HG02885 (cell line): ENCODE results near the gene KRT33A.
"Not testable (repeated sequence)": the region's sequence is repeated elsewhere in the genome, so short reads cannot be mapped to it uniquely, and the experiment has no call there.

ENCODE experiments used
- ATAC-seq: cut with Tn5 transposase; IDR thresholded peaks from one replicate; pipeline ENCODE4 v1.9.1; 2021; ENCODE audit warnings: mild to moderate bottlenecking; ENCODE audit not compliant: unreplicated experiment, poor library complexity

The KRT33A gene

DNA sequence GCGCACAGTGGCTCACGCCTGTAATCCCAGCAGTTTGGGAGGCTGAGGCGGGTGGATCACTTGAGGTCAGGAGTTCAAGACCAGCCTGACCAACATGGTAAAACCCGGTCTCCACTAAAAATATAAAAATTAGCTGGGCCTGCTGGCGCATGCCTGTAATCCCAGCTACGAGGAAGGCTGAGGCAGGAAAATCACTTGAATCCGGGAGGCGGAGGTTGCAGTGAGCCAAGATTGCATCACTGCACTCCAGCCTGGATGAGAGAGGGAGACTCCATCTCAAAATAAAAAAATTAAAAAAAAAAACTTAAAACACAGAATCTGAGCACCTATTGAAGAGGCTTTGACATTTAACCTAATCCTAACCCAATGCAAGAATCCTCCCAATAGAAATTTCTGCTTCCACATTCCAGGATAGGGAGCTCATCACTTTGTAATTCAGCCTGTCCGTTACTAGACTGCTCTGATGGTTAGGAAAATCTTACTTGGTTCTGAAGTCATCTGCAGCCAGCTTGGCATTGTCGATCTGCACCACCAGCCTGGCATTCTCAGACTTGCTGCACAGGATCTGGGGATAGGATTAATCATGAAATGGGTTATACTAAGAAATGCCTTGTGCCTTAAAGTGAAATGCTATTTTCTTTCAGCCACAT, 16.9 kb upstream of the KRT33A start:
- ATAC-seq: no peak

DNA sequence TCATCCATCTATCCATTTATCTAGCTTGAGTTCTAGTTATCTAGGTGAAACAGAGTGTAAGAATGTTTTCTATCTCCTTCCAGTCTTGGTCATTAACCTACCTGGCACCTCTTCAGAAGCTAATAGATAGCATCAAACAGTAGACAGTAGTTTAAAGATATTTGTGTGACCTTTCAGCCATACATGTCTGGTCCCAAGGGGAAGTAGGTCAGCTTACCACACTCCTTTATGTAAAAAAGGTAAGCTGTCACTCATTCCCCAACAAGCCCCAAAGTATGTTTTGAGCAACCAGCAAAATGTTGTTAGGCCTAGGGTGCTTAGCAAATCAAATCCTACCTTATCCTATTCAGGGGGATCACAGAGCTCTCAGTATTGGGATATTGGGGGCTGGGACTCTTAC, 15.4 kb upstream of the KRT33A start:
- no peak for ATAC-seq

DNA sequence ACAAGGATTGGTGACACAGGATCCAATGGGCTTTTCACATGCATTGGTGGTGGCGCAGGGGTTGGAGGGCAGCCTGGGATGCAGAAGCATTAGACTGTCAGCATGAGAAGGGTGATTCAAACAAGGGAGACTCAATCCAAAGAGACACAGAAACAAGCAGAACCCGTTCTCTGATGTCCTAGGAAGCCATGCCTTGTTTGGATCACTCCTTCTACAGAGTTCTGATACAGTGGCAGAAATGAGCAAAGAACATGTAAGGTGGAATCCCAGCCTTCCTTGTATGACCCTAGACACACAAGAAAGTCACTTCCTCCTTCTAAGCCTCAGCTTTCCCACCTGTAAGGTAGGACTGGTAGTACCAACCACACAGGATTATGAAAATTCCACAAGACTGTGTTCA, 13.3 kb upstream of the KRT33A start:
- ATAC-seq: no peak

- ATAC-seq: no peak
These were observed 9.8 kb upstream of the KRT33A start for GRCh38 chr17:41360296-41360995.

- no peak for ATAC-seq
These were observed 3.9 kb upstream of the KRT33A start for GRCh38 chr17:41354536-41354935.

DNA sequence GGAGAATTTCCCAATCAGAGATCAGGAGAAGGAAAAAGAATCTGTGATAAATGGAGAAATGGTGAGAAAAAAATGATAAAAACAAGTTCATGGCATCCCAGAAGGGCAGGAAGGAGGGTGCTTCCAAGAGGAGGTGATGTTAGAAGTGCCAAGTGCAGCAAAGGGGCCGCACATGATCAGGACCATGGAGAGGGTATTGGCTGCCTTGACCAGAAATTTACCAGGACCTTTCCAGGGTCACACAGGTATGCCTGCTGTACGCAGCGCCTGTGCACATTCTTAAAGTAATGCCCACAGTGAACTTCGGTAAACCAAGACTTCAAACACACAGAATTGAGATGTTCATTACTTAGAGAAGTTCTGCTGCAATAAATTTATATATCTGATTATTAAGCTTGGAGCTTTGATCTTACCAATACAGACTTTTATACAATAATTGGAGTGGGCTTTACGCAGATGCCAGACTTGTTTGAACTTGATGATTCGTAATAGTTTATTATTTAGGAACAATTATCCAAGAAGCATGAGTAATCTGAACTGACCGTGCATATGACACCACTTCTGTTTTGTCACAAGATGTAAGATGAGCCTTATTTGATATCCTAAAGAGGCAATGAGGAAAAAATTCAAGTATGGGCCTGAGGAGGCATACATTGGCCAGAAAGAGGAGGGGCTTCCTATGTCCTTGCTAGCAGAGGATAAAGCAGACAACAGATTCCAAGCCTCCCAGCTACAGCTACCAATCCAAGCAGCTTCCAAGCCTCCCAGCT, 2.2 kb upstream of the KRT33A start:
- no peak for ATAC-seq

DNA sequence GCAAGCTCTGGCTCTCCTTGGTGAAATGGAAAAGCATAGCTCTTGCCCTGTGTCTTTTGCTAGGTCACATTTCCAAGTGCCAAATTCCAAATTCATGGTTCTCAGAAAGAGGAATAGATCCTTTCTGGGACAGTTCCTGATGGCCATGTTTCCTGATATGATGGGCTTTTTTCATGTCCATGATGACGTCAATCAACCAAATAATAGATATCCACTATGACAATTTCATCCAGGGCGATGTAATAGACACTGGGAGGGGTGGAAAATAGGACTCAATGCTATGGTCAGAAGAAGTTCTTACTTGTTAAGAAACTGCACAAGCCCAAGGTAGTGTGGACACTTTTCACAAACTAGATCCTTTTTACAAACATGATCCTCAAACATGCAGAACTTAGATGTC, 549 bp upstream of the KRT33A start:
- no peak for ATAC-seq

- ATAC-seq: no peak
These were observed 2.5 kb downstream of the KRT33A start for GRCh38 chr17:41347869-41348760.

DNA sequence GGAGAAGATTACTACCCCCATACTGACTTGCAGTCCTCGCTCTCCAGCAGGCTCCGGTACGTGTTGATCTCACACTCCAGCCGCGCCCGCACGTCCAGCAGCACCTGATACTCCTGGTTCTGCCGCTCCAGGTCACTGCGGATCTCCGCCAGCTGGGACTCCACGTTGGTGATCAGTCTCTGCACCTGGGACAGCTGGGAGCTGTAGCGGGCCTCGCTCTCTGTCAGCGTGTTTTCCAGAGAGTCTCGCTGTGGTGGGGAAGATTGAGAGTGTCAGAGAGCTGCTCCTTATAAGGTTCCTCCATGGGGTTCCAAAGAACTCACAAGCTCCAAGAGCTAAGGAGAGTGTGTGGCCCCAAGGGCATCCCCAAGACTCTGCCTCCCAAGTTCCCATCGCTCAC, 4.2 kb downstream of the KRT33A start:
- not testable (repeated sequence) for ATAC-seq

GRCh38 chr17:41345992-41346391, 4.6 kb downstream of the KRT33A start:
- no peak for ATAC-seq

DNA sequence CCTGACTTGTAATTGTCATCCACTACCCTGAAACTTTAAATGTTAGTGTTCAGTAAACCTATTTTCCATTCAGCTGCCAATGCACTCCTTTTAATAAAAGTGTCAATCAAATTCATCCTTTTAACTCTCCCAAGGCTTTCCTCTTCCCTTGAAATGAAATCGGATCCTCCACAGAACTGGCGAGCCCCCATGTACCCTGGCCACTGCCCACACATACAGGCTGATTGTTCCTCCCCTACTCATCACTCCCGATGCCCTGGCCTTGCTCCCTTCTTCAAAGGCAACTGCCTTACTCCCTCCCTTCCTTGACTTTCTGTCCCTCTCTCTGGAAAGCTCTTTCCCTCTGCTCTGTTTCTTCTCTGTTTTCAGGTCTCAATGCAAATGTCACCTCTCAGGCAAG, 7.6 kb downstream of the KRT33A start:
- no peak for ATAC-seq

DNA sequence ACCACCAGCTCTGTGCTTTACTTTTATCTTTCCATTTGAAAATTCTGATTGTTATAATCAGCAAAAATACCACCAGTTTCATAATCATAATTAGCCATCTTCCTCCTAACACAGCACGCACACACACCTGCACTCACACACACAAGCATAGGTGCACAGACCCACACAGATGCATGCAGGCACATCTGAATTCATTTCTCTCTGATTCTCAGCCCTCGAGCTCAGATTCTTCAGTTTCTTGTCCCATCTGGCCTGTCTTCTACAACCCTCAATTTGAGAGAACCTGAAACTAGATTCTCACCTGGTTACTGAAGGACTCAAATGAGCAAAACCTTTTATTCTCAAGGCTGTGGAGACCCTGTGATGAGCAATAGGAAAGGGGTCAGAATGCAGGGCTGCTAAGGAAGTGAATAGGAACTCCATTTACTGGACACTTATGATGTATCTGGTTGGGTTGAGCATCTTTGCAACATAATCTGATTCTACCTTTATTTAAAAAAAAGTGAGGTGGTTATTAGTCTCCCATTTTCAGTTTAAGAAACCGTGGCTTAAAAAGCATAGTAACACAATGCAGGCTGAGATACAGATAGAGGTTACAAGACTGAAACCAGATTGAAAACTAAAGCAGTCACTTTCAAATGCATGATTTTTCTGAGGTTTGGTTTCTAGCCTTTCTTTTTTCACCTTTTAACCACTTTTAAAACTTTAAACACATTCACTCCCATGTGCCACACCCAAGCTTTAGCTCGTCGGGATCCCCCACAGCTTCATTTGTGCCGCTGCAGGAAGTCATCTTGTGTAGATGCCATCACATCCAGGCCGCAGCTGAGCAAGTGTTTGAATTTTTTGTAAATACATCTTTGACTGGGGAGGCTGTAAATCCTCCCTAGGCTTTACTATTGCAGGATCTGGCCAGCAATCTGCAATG, 9.4 kb downstream of the KRT33A start:
- no peak for ATAC-seq

GRCh38 chr17:41340494-41340893, 10.1 kb downstream of the KRT33A start:
- ATAC-seq: no peak

- ATAC-seq: no peak
These were observed 11.0 kb downstream of the KRT33A start for GRCh38 chr17:41339571-41340172.

GRCh38 chr17:41338961-41339485, 11.6 kb downstream of the KRT33A start:
- ATAC-seq: no peak

- no peak for ATAC-seq
These were observed 14.9 kb downstream of the KRT33A start for GRCh38 chr17:41335747-41336146.

DNA sequence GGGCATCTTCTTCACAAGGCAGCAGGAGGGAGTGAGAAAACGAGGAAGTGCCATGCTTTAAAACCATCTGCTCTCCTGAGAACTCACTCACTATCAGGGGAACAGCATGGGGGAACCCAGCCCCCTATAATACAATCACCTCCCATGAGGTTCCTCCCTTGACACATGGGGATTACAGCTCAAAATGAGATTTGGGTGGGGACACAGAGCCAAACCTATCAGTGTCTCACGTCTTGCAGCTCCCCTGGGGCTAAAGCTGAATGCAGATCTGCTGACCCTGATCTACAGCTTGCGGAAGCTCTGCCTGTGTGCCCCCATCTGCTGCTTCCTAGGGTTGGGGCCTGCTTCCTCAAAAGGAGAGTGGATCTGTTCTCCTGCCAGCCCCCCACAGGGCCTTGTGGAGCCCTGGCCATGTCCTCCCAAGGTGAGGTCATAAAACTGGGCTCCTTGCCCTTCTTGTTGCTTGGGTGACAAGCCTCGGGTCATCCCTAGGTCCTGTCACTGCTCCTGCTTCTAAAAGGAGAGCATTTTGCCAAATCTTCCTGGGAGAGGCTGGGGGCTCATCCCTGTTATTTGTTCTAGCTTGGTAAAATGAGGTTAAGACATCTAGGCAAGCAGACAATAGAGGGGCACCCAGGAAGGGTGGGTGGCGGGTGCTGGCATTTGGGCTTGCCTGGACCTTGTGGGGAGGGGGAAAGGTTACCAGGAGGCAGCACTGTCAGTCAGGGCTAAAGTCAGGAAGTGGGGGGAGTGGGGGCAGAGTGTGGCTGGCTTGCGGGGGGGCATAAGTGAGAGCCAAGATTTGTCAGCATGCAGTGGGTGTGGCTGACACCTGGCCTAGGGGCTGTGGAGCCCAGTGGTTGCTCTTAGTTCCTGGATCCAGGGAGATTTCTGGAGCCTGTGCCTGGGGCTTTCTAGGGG, 16.0 kb downstream of the KRT33A start:
- no peak for ATAC-seq

GRCh38 chr17:41333836-41334235, 16.8 kb downstream of the KRT33A start:
- ATAC-seq: no peak
